ENCODE results near the gene EXOC6.

The EXOC6 gene

DNA sequence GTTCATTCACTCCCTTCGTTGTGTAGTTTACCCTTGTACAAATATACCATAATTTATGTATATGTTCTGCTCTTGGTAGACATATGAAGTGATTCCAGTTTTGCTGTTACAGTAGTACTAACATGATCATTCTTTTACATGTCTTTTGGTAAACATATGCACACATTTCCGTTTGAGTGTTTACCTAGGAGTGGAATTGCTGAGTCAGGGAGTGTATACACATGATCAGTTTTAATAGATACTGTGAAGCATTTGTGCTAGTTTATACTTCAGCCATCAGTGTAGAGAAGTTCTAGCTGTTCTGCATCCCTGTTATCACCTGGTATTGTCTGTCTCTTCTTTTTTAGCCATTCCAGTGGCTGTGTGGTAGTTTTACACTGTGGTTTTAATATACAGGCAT lies 177.8 kb downstream of the EXOC6 start:
- Histone ChIP-seq H3K27ac (ENCODE audit: low read depth, low read length, severe bottlenecking) (no peak overlapping the region), H3K4me1 (ENCODE audit: control insufficient read depth, insufficient read depth, low read length, poor library complexity, severe bottlenecking) (peaks cover 11% of the 10 kb centered on the region), H3K9me3 (ENCODE audit: control insufficient read depth, low read length) (peaks cover 5% of the 10 kb centered on the region), H3K4me3 (ENCODE audit: extremely low read depth, insufficient read depth, low read length, poor library complexity, severe bottlenecking) (no peak overlapping the region), H3K36me3 (ENCODE audit: control insufficient read depth, insufficient read depth, low read length) (no peaks in the 10 kb centered on the region)
- WGBS, 2 experiments (ENCODE audit: insufficient coverage in 2 of 2): no CpG with 5 or more reads among the region's 2 CpGs

DNA sequence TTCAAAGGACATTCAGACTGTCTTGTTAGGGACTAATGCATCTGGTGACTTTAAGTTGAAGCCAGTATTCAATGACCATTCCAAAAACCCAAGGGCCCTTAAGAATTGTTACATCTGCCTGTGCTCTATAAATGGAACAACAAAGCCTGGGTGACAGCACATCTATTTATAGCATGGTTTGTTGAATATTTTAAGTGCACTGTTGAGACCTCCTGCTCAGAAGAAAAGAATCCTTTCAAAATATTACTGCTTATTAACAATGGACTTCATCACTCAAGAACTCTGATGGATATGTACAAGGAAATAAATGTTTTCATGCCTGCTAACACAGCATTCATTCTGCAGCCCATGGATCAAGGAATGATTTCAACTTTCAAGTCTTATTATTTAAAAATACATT lies 179.2 kb downstream of the EXOC6 start:
- no peaks in the 10 kb centered on the region for H3K36me3 ChIP-seq (ENCODE audit: control insufficient read depth, insufficient read depth, low read length)
- no peak overlapping the region for H3K27ac ChIP-seq (ENCODE audit: low read depth, low read length, severe bottlenecking)
- peaks cover 5% of the 10 kb centered on the region for H3K9me3 ChIP-seq (ENCODE audit: control insufficient read depth, low read length)
- no peak overlapping the region for H3K4me3 ChIP-seq (ENCODE audit: extremely low read depth, insufficient read depth, low read length, poor library complexity, severe bottlenecking)
- H3K4me1 ChIP-seq (ENCODE audit: control insufficient read depth, insufficient read depth, low read length, poor library complexity, severe bottlenecking): peaks cover 12% of the 10 kb centered on the region

DNA sequence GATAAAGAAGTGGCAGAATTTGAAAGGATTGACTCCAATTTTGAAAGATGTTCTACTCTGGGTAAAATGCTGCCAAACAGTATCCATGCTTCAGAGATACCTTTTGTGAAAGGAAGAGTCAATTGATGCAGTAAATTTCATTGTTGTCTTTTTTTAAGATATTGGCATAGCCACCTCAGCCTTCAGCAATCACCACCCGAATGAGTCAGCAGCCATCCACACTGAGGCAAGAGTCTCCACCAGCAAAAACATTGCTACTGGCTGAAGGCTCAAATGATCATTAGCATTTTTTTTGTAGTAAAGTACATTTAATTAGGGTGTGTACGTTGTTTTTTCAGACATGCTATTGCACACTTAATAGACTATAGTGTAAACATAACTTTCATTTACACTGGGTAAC lies 180.6 kb downstream of the EXOC6 start:
- Histone ChIP-seq H3K9me3 (ENCODE audit: control insufficient read depth, low read length) (peaks cover 5% of the 10 kb centered on the region), H3K27ac (ENCODE audit: low read depth, low read length, severe bottlenecking) (no peak overlapping the region), H3K4me3 (ENCODE audit: extremely low read depth, insufficient read depth, low read length, poor library complexity, severe bottlenecking) (no peak overlapping the region), H3K36me3 (ENCODE audit: control insufficient read depth, insufficient read depth, low read length) (no peaks in the 10 kb centered on the region), H3K4me1 (ENCODE audit: control insufficient read depth, insufficient read depth, low read length, poor library complexity, severe bottlenecking) (peaks cover 12% of the 10 kb centered on the region)
- WGBS, 2 experiments (ENCODE audit: insufficient coverage in 2 of 2): no CpG with 5 or more reads among the region's 2 CpGs

DNA sequence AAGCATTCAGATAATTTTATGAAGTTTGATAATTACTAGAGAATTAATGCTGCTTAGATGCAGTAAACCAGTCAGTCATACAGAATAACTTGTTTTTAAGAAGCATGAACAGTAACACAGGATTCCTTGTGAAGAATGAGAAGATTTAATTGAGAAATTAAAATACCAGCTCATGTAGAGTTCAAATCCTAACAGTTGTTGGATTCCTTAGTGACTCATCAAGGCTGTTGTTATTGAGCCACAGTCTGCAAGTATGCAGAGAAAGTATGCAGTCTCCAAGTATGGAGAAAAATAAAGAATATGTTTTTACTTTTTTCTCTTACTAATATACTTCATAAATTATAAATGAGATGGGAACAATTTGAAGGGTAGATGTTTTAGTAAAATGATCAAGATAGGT lies 182.1 kb downstream of the EXOC6 start:
- Histone ChIP-seq H3K27ac (ENCODE audit: low read depth, low read length, severe bottlenecking) (no peak overlapping the region), H3K4me3 (ENCODE audit: extremely low read depth, insufficient read depth, low read length, poor library complexity, severe bottlenecking) (no peak overlapping the region), H3K4me1 (ENCODE audit: control insufficient read depth, insufficient read depth, low read length, poor library complexity, severe bottlenecking) (peaks cover 12% of the 10 kb centered on the region), H3K36me3 (ENCODE audit: control insufficient read depth, insufficient read depth, low read length) (no peaks in the 10 kb centered on the region), H3K9me3 (ENCODE audit: control insufficient read depth, low read length) (peaks cover 5% of the 10 kb centered on the region)

DNA sequence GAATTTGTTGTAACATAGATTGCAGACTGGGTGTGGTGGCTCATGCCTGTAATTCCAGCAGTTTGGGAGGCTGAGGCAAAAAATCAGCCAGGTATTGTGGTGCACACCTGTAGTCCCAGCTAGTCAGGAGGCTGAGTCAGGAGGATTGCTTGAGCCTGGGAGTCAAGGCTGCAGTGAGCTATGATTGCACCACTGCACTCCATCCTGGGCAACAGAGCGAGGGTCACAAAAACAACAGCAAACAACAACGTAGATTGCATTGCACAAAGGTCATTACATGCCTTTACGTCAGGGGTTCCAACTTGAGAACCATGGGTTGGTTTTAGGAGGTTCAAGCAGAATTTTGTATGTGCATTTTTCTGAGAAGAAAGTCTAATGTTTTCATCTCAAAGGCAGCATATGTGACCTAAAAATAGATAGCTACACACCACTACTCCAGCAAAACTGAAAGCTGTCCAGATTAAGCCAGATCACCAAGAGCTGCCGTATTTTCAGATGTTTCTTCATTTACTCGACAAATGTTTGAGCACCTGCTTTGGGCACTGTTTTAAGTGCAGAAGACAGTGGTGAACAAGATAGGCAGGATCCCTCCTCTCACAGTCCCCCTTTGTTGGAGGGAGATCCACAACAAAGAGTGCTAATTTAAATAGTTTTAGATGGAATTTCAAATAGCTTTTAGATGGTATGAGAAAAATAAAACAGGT lies 183.9 kb downstream of the EXOC6 start:
- Histone ChIP-seq H3K9me3 (ENCODE audit: control insufficient read depth, low read length) (peaks cover 5% of the 10 kb centered on the region), H3K27ac (ENCODE audit: low read depth, low read length, severe bottlenecking) (no peak overlapping the region), H3K4me1 (ENCODE audit: control insufficient read depth, insufficient read depth, low read length, poor library complexity, severe bottlenecking) (peaks cover 12% of the 10 kb centered on the region), H3K36me3 (ENCODE audit: control insufficient read depth, insufficient read depth, low read length) (no peaks in the 10 kb centered on the region), H3K4me3 (ENCODE audit: extremely low read depth, insufficient read depth, low read length, poor library complexity, severe bottlenecking) (no peak overlapping the region)
- WGBS, 2 experiments (ENCODE audit: insufficient coverage in 2 of 2): 80 to 96% methylated on average over 2 to 3 of the region's 5 CpGs

DNA sequence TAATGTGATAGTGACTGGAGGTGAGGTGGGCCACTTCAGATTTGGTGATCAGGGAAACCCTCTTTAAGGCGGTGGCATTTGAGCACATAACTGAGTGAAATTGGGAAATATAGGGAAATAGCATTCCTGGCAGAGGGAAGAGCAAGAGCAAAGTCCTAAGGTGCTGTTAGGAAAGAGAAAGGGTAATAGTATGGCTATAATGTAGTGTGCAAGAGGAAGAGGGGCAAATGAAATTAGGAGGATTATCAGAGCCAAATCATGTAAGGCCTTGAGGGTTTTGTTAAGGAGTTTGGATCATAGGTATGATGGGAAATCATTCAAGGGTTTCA lies 184.5 kb downstream of the EXOC6 start:
- Histone ChIP-seq H3K27ac (ENCODE audit: low read depth, low read length, severe bottlenecking) (no peak overlapping the region), H3K36me3 (ENCODE audit: control insufficient read depth, insufficient read depth, low read length) (no peaks in the 10 kb centered on the region), H3K4me1 (ENCODE audit: control insufficient read depth, insufficient read depth, low read length, poor library complexity, severe bottlenecking) (peaks cover 12% of the 10 kb centered on the region), H3K9me3 (ENCODE audit: control insufficient read depth, low read length) (peaks cover 2% of the 10 kb centered on the region), H3K4me3 (ENCODE audit: extremely low read depth, insufficient read depth, low read length, poor library complexity, severe bottlenecking) (no peak overlapping the region)
- 86 to 93% methylated on average over 1 of the region's 1 CpG for WGBS, 2 experiments (ENCODE audit: insufficient coverage in 2 of 2)

DNA sequence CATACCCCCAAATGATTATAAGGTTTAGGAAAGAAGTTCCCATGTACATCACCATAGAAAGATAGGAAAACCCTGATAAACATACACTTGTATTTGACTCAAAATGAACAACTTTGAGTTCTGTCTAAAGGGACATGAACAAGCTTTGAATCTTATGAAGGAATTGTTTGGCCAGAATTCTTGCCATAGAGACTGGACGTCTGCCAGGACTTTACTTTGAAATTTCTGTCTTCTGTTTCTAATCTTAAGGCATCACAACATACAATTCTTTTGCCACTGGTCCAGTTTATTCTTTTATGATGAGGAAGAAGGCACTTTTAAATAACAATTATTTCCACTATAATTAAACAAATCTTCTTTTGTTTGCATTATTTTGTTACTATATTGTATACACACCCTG lies 186.1 kb downstream of the EXOC6 start:
- Histone ChIP-seq H3K4me1 (ENCODE audit: control insufficient read depth, insufficient read depth, low read length, poor library complexity, severe bottlenecking) (peaks cover 5% of the 10 kb centered on the region), H3K9me3 (ENCODE audit: control insufficient read depth, low read length) (no peaks in the 10 kb centered on the region), H3K4me3 (ENCODE audit: extremely low read depth, insufficient read depth, low read length, poor library complexity, severe bottlenecking) (no peak overlapping the region), H3K27ac (ENCODE audit: low read depth, low read length, severe bottlenecking) (no peak overlapping the region), H3K36me3 (ENCODE audit: control insufficient read depth, insufficient read depth, low read length) (no peaks in the 10 kb centered on the region)
- WGBS, 2 experiments (ENCODE audit: insufficient coverage in 2 of 2): 71% methylated on average over 1 of the region's 1 CpG; no CpG with 5 or more reads in 1 of the 2 experiments

DNA sequence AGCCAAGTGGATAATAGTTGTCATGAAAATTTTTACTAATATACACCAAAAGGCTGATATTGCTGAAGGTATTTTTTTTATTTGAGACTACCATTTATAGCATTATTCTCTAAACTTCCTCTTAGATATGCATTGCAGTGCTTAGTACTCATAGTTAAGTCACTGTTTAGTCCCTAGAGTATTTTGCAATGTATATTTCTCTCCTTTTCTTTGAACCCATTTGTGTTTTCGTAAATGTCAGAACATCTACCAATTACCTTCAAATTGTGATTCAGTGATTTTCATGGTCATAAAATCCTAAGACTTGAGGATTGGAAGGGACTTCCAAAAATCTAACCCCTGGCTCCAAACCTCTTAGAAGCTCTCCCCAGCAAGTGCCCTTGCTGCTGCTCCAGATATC lies 190.8 kb downstream of the EXOC6 start:
- Histone ChIP-seq H3K9me3 (ENCODE audit: control insufficient read depth, low read length) (no peaks in the 10 kb centered on the region), H3K4me1 (ENCODE audit: control insufficient read depth, insufficient read depth, low read length, poor library complexity, severe bottlenecking) (no peaks in the 10 kb centered on the region), H3K4me3 (ENCODE audit: extremely low read depth, insufficient read depth, low read length, poor library complexity, severe bottlenecking) (no peak overlapping the region), H3K36me3 (ENCODE audit: control insufficient read depth, insufficient read depth, low read length) (no peaks in the 10 kb centered on the region), H3K27ac (ENCODE audit: low read depth, low read length, severe bottlenecking) (no peak overlapping the region)
- whole genome bisulfite sequencing, 2 experiments (ENCODE audit: insufficient coverage in 2 of 2): no CpG with 5 or more reads among the region's 1 CpG

DNA sequence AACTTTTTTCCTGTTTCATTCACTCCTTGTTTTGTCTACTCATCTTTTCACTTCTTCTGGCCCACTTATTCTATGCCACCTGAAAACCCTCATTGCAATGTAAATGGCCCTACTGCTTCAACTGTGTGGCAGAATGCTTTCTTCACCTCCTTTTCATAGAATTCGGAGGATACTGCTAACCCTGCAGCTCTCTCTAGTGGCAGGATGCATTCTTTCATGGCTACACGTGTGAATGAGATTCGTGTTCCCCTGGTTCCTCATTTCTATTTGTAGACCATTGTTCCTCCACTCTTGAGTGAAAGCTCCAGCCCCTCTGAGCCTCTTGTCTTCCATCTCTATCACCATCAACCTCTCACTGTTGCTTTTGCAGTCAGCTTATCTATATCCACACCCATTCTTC lies 191.4 kb downstream of the EXOC6 start:
- Histone ChIP-seq H3K36me3 (ENCODE audit: control insufficient read depth, insufficient read depth, low read length) (no peaks in the 10 kb centered on the region), H3K27ac (ENCODE audit: low read depth, low read length, severe bottlenecking) (no peak overlapping the region), H3K9me3 (ENCODE audit: control insufficient read depth, low read length) (no peaks in the 10 kb centered on the region), H3K4me3 (ENCODE audit: extremely low read depth, insufficient read depth, low read length, poor library complexity, severe bottlenecking) (no peak overlapping the region), H3K4me1 (ENCODE audit: control insufficient read depth, insufficient read depth, low read length, poor library complexity, severe bottlenecking) (no peaks in the 10 kb centered on the region)
- 5 to 8% methylated on average over 3 of the region's 3 CpGs for WGBS, 2 experiments (ENCODE audit: insufficient coverage in 2 of 2)

DNA sequence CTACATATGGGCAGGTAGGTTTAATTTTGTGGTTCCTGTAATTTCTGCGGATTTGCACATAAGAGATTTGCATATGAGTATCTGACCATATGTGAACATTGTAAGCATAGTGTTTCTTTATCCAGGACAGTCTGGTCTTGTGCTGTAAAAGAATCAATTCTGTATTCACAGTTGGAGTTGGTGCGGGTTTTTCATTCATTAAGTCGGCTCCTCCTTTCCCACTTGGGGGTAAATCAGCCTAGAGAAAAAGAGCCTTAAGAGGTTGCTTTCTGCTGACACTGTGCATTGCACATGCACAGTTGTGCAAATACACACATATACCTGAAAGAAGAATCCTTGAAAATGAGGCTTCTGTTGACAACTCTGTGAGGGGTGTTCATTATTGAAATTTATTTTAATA lies 206.2 kb downstream of the EXOC6 start:
- no peaks in the 10 kb centered on the region for H3K4me1 ChIP-seq (ENCODE audit: control insufficient read depth, insufficient read depth, low read length, poor library complexity, severe bottlenecking)

DNA sequence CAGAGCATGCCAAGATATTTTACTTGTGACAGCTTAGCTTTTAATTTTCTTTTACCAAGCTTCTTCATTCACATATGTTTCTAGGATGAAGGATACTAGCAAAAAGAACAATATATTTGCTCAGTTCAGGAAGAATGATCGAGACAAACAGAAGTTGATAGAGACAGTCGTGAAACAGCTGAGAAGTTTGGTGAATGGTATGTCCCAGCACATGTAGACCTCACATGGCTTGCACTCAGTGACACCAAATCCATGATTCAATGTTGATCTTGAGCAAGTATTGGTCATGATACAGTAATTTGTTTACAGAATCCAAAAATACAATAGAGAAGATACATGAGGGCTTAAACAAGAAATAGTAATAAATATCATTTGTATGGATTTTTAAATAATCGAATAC lies 209.8 kb downstream of the EXOC6 start:
- H3K27ac ChIP-seq (ENCODE audit: low read depth, low read length, severe bottlenecking): no peak overlapping the region
- no peak overlapping the region for H3K4me3 ChIP-seq (ENCODE audit: extremely low read depth, insufficient read depth, low read length, poor library complexity, severe bottlenecking)
- peaks cover 16% of the 10 kb centered on the region for H3K4me1 ChIP-seq (ENCODE audit: control insufficient read depth, insufficient read depth, low read length, poor library complexity, severe bottlenecking)
- H3K9me3 ChIP-seq (ENCODE audit: control insufficient read depth, low read length): no peaks in the 10 kb centered on the region
- WGBS, 2 experiments (ENCODE audit: insufficient coverage in 2 of 2): 87 to 90% methylated on average over 2 of the region's 3 CpGs
- H3K36me3 ChIP-seq (ENCODE audit: control insufficient read depth, insufficient read depth, low read length): no peaks in the 10 kb centered on the region

More for the DNA sequence above, 206.2 kb downstream of the EXOC6 start:
- no peaks in the 10 kb centered on the region for H3K9me3 ChIP-seq (ENCODE audit: control insufficient read depth, low read length)
- 60 to 100% methylated on average over 1 of the region's 3 CpGs for WGBS, 2 experiments (ENCODE audit: insufficient coverage in 2 of 2)
- H3K36me3 ChIP-seq (ENCODE audit: control insufficient read depth, insufficient read depth, low read length): no peaks in the 10 kb centered on the region
- H3K27ac ChIP-seq (ENCODE audit: low read depth, low read length, severe bottlenecking): no peak overlapping the region
- H3K4me3 ChIP-seq (ENCODE audit: extremely low read depth, insufficient read depth, low read length, poor library complexity, severe bottlenecking): no peak overlapping the region

Measured in mesodermal cell (in vitro differentiated cells).